ENCODE data around the gene STX11.
"Not testable (repeated sequence)": the region's sequence is repeated elsewhere in the genome, so short reads cannot be mapped to it uniquely, and the experiment has no call there.

The STX11 gene

DNA sequence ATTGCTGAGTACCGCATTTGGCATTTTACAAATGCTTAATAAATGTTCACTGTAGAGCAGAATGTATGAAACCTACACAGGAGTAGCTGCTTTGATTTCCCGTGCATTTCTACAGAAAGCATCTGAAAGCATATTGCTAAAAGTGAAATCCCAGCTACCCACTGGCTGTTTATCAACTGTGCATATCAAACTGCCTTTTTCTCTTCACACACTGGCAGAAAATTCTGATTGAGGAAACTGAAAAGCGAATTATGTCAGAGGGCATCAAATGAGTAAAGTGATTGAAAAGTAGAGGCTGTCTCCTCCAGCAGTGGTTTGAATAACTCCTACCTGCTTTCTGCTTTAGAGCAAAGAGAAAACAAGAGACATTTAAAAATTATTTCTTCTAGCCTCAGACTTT is 28.0 kb downstream of the STX11 start:
- no peak for DNase-seq

DNA sequence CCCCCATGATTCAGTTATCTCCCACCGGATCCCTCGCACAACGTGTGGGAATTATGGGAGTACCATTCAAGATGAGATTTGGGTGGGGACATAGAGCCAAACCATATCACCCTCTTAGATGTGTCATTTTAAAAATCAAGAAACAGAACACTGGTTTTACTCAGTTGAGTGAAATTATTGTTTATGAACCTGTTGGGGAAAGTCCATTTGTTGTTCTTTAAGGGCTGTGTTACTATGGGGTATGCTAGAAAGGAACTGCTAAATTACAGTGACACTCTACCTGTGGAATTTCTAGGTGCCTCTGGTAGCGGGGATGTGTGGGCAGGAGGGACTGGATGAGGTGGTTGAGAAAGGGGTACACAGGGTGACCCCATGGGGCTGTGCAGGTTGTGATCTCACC is 28.9 kb downstream of the STX11 start:
- no peak for DNase-seq

GRCh38 chr6:144179828-144180227 is 29.5 kb downstream of the STX11 start:
- DNase-seq, result no peak

DNA sequence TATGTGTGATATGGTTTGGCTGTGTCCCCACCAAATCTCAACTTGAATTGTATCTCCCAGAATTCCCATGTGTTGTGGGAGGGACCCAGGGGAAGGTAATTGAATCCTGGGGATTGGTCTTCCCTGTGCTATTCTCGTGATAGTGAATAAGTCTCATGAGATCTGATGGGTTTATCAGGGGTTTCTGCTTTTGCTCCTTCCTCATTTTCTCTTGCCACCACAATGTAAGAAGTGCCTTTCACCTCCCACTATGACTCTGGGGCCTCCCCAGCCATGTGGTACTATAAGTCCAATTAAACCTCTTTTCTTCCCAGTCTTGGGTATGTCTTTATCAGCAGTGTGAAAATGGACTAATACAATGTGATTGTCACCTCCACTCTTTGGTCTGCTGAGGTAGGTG is 30.0 kb downstream of the STX11 start:
- not testable (repeated sequence) for DNase-seq

DNA sequence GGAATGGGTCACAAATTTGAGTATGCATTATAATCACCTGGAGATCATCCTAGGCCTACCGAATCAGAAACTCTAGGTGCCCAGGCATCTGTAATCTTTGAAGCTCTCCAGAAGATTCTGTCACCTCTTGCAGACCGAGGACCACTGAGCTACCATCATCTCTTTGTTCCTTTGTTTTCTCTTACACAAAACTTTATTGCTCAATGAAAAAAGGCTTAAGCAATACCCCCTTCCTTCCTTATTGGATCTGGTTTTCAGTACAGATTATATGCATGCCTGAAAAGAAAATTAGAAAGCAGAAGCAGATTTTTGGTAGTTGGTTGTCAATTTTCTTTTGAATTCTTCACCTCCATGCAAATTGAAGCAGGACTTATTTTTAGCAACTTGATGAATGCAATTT is 31.3 kb downstream of the STX11 start:
- no peak for DNase-seq

DNA sequence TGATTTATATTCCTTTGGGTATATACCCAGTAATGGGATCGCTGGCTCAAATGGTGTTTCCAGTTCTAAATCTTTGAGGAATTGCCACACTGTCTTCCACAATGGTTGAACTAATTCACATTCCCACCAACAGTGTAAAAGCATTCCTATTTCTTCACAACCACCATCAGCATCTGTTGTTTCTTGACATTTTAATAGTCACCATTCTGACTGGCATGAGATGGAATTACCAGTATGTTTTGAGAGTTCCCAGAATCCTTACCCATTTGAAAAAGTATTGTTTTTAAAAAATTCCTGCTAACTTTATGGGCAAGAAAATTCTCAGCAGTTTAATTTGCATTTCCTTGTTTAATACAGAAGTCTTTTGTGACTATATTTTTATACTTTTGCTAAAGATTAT is 33.9 kb downstream of the STX11 start:
- DNase-seq, result not testable (repeated sequence)

GRCh38 chr6:144185133-144185836 is 35.0 kb downstream of the STX11 start:
- no peak for DNase-seq

- no peak for DNase-seq
Observed at GRCh38 chr6:144186817-144187625, 36.7 kb downstream of the STX11 start.

GRCh38 chr6:144189351-144189750 is 39.0 kb downstream of the STX11 start:
- DNase-seq, result no peak

DNA sequence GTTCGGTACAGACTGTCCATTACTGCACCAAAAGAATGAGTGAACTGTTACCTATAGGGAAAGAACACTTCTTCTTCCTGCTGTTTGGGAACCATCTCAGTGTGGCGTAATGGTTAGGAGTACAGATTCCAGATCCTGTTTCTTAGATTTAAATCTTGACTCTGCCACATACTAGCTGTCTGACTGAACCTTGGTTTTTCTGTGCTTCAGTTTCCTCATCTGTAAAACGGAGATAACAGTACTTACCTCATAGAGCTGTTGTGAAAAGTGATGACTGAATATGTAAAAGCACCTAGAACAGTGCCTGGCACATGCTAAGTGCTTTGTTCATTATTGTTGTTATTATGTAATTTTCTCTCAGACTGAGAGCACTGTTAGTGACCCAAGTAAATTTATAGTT is 39.8 kb downstream of the STX11 start:
- no peak for DNase-seq

DNA sequence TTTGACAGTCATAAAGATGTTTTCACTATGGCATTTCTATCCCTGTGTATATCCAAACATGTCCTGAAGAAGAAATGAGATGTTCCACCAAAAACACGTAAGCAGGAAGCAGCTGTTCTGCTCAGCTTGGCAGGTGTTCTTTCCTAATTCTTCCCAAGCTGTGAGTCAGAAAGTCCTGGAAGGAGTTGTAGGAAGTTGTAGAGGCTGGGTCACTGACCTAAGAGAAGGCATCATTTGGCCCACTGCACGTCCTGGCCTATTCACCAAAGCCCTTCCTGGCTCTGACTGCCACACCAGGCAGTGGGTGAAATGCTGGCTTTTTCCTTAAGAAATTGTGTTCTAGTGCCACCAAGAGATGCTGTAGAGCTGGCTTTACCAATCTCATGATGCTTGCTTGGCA is 40.3 kb downstream of the STX11 start:
- DNase-seq, result no peak

DNA sequence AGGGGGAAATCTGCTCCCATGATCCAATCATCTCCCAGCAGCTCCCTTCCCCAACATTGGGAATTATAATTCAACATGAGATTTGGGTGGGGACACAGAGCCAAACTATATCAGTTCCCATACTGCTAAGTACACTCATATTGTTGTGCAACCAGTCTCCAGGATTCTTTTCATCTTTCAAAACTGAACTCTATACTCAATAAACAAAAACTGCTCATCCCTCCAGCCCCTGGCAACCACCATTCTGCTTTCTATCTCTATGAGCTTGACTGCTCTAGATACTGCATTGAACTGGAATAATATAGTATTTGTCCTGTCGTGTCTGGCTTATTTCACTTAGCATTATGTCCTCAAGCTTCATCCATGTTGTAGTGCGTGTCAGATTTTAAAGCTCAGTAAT is 42.9 kb downstream of the STX11 start:
- DNase-seq, result no peak

DNA sequence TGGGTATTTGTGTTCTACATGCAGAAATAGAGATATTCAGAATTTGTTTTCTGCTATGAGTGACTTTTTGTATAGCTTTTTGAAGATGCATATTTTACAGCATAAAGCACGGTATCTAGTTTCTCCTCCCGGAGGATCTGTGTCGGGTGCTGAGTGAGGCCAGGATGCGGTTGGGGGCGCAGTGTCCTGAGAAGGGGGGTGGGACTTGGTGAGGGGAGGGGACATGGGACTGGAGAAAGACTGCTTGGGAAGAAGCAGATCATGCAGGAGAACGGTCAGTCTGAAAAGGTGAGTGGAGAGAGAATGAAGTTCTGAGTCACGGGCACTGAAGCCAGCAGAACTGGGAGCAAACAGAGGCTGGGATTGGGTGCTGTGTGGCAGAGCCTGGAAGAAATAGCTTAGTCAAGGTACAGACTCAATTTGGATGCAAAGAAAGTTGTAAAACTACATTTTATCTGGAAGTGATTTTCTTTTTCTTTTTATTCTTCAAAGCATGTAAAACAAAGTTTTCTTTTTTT is 44.0 kb downstream of the STX11 start:
- no peak for DNase-seq

- DNase-seq, result no peak
Observed at GRCh38 chr6:144195671-144196270, 45.5 kb downstream of the STX11 start.

DNA sequence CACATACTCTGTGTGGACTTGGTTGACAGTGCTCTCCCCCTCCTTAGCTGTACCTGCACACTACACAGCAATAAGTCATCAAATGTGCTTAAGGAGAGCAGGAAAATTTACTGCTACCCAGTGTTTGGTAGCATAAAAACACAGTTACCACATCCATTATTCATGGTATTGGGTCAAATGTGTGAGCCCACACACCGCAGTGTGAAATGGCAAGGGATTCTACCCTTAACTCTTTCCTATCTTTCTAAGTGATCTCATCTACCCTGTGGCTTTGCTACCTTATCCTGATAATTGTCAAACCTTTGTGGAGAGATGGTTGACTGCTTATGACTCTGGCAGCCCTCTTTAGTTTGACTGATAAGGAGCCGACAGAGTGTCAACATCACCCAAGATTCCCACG is 47.6 kb downstream of the STX11 start:
- DNase-seq, result no peak

DNA sequence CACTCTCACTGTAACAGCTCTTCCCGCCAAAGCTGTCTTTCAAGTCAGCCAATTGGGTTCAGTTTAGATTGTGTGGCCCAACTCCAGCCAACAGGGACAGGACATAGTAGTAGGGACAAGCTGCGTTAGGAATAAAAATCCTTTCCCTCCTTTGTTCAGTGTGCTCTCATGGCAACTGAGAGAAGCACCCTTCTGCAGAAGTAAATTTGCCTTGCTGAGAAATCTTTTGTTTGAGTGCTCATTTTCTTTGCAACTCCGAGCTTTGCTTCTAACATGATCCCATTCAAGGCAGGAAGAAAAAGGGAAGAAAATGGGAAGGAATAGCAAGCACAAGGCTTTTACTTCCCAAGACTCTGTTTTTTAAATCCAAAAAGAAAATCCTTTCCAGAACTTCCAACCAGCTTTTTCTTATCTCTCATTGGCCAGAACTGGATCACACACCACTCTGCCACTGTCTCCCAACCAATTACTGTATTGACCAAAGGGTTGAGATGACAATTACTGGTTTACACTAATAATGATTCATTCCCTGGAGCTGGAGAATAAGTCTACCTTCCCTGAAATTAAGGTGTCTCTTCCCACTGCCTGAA is 52.7 kb downstream of the STX11 start:
- no peak for DNase-seq

DNA sequence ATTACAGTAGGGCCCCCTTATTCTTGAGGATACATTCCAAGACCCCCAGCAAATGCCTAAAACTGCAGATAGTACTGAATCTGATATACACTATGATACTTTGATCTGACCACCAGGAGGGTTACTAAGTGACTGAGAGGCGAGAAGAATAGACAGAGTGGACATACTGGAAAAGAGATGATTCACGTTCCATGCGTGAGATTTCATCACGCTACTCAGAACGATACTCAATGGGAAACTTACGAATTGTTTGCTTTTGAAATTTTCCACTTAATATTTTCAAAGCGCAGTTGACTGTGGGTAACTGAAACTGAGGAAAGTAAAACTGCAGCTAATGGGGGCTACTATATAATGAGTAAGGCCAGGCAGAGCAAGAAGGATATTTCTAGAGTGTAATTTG is 60.8 kb downstream of the STX11 start:
- DNase-seq, result no peak

DNA sequence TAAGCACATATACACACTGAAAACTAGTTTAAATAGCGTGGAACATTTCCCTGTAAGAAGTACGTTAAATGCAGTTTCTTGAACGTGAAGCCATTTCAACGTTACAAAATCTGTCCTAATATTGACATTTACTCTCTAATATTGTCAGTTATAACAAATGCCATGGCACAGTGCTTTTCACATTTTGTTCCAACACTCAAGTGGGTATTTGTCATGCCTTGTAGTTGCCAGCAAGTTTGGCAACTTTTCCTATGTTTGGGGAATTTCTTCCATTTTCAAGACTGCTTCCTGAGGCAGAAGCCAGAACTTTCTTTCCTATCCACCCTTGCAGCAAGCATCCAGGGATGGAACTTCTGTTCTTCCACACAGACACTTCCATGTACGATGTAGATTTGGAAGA is 63.0 kb downstream of the STX11 start:
- no peak for DNase-seq

DNA sequence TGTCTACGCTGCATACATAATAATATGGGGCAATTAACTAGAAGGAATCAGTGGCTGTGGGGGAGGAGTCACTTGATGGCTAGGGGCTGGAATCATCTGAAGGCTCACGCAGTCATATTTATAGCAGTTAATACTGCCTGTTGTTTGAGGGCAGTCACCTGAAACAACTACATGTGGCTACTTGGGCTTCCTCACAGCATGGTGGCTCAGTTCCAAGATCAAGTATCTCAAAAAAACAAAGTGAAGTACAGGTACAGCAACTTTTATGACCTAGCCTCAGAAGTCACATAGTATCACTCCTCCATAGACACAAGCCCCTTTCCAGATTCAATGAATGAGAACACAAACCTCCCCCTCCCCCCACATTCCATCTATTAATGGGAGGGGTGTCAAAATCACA is 63.7 kb downstream of the STX11 start:
- no peak for DNase-seq

- no peak for DNase-seq
Observed at GRCh38 chr6:144214622-144215401, 64.5 kb downstream of the STX11 start.

- peak; percentile 12 for DNase-seq
Observed at GRCh38 chr6:144215402-144215931, 65.2 kb downstream of the STX11 start.

DNA sequence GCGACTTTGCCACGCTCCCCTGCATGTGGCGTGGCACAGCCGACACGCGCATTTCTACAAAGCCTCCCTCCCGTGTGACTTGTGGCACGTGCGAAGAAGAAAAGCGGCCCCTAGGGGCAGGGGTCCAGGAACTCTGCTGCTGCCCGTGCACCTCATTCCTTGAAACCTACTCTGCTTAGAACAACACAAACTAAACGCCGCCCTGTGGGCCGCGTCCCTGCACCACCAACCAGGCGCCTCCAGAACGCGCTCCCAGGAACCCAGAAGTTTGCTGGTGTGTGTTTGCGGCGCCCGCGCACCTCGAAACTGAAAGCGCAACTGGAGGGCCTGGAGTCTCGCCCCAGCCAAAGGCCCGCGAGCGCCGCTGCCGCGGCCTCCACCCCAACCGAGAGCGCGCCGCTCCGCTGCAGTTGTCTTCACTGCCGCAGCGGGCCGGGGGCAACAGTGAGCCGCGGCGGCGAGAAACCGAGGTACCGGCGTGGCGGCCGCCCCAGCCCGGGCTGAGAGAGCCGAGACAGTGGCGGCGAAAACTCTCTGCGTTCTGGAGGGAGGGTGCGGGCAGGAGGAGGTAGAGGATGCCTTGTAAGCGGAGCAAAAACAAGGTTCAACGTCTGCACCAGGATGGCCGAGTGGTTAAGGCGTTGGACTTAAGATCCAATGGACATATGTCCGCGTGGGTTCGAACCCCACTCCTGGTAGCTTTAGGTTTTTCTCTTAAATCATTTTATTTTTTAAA is 65.8 kb downstream of the STX11 start:
- DNase-seq, result peak; percentile 93

Data from RPMI8226 (cell line).